Measurements from ENCODE around the gene PIEZO2.

PIEZO2 gene

DNA sequence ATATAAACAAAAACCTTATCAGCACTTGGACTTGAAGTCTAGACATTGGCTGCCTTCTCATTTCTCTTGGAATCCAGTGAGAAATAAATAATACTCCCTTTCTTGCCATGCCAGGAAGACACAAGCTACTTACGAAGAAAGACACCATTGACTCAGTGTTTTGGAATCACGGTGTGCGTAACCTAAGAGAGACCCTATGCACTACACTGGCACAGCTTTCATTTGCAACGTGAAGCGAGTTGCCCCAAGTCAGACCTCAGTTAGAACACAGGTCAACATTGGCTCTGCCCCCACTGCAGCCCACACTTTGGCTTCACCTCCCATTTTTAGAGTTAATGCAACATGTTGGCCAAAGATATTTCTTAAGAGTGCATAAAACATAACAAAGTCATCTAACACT is 54.2 kb downstream of the PIEZO2 start:
- no peak for TF ChIP-seq CTCF (IDR thresholded peaks at IDR 0.05)
- TF ChIP-seq ZFX (IDR thresholded peaks at IDR 0.05; ENCODE audit: borderline replicate concordance): no peak
- H3K27ac ChIP-seq: no peak overlapping the region

GRCh38 chr18:11091746-11092145 is 57.6 kb downstream of the PIEZO2 start:
- TF ChIP-seq CTCF (IDR thresholded peaks at IDR 0.05): no peak
- TF ChIP-seq ZFX (IDR thresholded peaks at IDR 0.05; ENCODE audit: borderline replicate concordance): no peak
- H3K27ac ChIP-seq: no peak overlapping the region

- H3K27ac ChIP-seq: no peak overlapping the region
- TF ChIP-seq CTCF (IDR thresholded peaks at IDR 0.05): no peak
- TF ChIP-seq ZFX (IDR thresholded peaks at IDR 0.05; ENCODE audit: borderline replicate concordance): no peak
Measured at GRCh38 chr18:11089931-11090715, 59.2 kb downstream of the PIEZO2 start.

DNA sequence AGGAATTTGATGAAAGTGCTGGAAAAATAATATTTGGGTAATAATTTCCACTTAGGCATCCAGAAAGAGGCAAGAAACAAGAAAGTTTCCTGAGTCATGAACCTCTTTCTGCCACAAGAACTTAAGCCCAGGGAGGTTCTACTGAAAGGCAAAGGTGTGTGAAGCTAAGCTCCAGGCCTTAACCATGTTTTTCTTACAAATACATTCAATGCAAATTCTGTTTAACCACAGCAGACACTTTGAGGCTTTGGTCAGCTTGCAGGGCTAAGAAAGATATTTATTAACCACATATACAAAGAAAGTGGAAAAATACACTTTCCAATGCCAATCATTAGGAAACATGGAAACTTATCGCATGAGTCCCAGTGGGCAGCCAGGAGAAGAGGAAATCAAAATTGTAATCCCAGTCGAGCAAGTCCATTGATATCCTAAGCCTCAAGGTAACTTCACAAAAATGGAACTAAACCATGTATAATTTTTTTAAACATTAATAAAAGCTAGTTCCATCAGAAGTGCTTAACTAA is 68.3 kb downstream of the PIEZO2 start:
- no peak overlapping the region for H3K27ac ChIP-seq

GRCh38 chr18:11078491-11078890 is 70.9 kb downstream of the PIEZO2 start:
- TF ChIP-seq CTCF (IDR thresholded peaks at IDR 0.05) (no peak), ZFX (IDR thresholded peaks at IDR 0.05; ENCODE audit: borderline replicate concordance) (no peak)
- no peak overlapping the region for H3K27ac ChIP-seq

More for the DNA sequence above, 68.3 kb downstream of the PIEZO2 start:
- TF ChIP-seq ZFX (IDR thresholded peaks at IDR 0.05; ENCODE audit: borderline replicate concordance) (no peak), CTCF (IDR thresholded peaks at IDR 0.05) (no peak)

DNA sequence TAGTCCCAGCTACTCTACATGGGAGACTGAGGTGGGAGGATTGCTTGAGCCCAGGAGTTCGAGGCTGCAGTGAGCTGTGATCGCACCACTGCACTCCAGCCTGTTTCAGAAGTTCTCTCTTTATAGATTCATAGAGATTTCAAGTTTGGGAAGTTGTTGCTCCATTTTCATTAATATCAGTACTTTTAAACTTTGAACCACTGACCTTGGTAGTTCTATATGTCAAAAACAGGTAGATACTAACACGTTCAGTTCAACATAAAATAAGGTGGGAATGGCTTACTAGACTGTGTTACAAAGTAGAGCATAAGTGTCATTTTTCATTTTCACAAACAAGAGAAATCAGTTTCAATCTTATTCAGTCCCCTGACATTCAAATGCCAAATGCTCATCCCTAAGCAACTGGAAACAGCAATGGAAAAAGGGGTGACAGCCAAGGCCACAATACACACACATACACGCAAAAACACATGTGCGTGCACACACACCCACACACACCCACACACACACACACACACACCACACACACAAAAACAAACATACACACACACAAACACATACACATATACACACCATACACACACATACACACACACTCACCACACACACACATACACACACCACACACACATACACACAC is 71.7 kb downstream of the PIEZO2 start:
- H3K27ac ChIP-seq: no peak overlapping the region
- no peak for TF ChIP-seq CTCF (IDR thresholded peaks at IDR 0.05)
- no peak for TF ChIP-seq ZFX (IDR thresholded peaks at IDR 0.05; ENCODE audit: borderline replicate concordance)

DNA sequence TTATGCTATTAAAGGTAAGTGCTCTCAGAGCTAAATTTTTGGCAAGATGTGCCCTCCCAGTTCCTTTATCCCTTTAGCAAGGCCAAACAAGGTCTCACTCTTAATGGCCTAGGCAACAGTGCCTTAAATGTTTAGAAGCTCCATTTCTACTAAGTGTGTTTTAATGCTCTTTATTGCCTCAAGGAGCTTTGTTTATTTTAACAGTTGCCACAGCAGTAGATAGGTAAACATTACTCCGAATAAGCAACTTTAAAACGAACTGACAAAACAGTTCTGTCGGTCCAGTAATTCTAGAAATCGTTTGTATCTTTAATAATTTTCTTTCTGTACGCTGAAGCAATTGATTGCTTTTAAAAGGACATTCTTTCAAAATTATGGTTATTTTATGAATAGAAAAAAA is 74.5 kb downstream of the PIEZO2 start:
- H3K27ac ChIP-seq: no peak overlapping the region
- TF ChIP-seq ZFX (IDR thresholded peaks at IDR 0.05; ENCODE audit: borderline replicate concordance) (no peak), CTCF (IDR thresholded peaks at IDR 0.05) (no peak)
